NCI-H524 treated with DMSO at 0.1 percent for 48 hours (cell line): Measurements from ENCODE around the gene MGAT4C.
A peak's percentile ranks its signal among the peaks of the same experiment; 100 is the strongest.
"Not testable (repeated sequence)": the region's sequence is repeated elsewhere in the genome, so short reads cannot be mapped to it uniquely, and the experiment has no call there.

Source experiments
- DNase-seq: peaks from one replicate; lab custom pipeline; 2025; lab: John Stamatoyannopoulos, UW

Gene MGAT4C

DNA sequence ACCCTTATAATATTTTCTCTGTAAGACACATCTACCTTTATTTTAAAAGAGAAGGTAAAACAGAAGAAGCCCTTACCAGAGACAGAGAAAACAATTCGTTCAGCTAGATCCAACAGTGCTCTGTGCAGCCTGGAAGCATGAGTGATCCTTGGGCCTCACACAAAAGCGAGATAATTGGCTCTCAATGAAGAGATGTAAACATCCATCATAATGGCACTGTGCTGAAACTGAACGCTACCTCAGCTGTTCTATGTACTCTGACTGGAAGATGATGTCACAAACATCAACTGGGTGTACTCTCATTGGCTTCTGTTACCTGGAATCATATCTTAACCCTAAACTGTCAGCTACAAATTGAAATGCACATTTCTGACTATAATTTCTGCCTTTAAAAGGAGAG lies at the start of gene MGAT4C:
TSS of gene MGAT4C (minus strand) at position 229 of the 400 bp plus-strand sequence.
- DNase-seq = no peak

DNA sequence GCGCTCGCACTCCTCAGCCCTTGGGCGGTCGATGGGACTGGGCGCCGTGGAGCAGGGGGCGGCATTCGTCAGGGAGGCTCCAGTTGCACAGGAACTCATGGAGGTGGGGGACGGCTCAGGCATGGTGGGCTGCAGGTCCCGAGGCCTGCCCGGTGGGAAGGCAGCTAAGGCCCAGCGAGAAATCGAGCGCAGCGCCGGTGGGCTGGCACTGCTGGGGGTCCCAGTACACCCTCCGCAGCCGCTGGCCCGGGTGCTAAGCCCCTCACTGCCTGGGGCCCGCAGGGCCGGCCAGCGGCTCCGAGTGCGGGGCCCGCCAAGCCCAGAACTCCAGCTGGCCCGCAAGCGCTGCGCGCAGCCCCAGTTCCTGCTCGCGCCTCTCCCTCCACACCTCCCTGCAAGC lies 40.2 kb upstream of the MGAT4C start:
- not testable (repeated sequence) for DNase-seq

DNA sequence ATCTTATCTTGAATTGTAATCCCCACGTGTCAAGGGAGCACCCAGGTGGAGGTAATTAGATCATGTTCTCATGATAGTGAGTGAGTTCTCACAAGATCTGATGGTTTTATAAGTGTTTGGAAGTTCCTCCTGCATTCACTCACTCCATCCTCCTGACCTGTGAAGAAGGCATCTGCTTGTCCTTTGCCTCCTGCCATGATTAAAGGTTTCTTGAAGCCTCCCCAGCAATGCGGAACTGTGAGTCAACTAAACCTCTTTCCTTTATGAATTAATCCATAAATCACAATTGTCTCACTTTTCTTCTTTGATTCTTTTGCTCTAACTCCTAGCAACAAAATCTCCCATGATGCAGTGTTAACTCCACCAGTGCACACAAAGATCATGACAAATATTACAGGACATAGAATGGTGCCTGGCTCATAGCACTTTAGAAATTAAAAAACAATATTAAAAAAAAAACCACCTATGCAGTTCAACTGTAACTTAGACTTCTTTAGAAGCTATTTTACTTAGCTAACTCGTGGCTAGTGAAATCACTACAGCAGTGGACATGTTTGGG lies 37.6 kb upstream of the MGAT4C start:
- DNase-seq = no peak

DNA sequence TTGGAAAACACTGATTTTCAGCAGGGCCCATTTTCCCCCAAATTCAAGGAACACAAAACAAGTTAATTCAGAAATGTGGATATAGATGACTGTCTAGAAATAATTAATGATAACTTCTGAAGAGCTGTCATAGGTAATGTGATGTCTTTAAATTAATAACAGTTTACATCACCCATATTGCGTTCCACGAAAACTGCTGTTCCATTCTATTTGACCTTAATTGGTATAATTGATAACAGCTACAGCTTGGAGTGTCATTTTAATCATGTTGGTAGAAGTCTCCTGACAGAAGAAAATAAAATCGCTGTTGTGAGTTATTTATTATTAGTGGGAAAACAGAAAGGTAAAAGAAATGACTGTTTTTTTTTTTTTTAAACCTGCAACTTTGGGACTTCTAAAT lies 36.3 kb upstream of the MGAT4C start:
- DNase-seq = no peak

DNA sequence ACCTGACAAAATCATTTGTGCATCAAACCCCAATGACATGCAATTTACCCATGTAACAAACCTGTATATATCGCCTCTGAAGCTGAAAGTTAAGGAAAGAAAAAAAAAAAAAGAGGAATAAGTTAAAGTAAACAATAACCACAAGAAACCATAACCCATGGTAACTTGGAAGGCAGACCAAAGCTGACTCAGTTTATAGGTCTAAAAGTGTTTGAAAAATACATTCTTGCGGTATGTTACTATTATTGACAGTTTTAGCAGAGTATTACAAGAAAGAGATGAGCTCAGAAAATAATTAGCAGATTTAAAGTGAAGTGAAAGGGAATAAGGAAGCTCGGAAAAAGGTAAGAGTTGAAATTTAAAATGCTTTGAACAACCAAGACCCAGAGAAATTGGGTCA lies 34.4 kb upstream of the MGAT4C start:
- no peak for DNase-seq

DNA sequence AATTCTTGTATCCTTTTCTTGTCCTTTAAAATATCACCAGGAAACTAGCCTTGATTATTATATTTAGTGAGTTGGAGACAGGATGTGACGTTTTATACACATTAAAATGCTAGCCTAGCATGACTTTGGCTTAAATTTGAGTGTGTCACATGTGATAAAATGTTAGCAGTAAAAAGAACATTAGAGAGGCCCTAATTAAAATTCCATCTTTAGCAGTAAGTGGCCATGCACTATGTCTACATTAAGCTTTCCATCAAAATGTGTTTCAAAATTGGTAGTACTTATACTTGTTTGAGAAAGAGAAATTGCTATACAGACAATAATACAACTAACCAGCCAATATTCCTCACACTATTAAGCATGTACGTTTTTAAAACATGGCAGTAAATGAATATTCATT lies 29.9 kb upstream of the MGAT4C start:
- DNase-seq = no peak

DNA sequence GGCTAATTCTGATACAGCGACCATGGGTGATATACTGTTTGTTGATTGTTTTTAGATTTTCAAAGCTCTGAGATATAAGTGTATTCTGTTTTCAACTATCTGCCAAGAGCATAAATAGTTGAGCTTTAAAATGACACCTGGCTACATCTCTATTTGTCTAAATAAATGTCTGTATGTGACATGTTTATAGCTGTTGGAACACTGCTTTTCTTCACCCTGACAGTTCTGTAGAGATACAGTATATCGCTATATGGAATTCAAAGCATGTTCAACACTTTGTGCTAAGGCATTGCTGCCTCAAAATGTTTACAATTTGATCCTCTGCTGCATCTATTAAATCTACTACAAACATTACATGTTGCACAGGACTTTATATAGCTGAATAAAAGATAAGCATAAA lies 27.4 kb upstream of the MGAT4C start:
- no peak for DNase-seq

DNA sequence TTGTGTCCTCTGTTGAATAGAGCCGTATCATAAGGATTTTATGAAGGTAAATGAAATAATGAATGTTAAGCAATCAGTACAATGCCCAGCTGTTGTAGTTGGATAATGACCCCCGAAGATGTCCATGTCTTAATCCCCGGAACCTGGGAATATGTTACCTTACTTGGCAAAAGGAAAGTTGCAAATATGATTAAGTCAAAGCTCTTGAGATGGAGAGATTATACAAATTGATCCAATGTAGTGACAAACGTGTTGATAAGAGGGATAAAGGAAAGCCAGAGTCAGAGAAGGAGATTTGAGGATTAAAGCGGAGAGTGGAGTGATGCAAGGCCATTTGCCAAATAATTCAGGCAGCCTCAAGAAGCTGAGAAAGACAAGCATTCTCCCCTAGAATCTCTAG lies 19.2 kb upstream of the MGAT4C start:
- peak; percentile 97 for DNase-seq

DNA sequence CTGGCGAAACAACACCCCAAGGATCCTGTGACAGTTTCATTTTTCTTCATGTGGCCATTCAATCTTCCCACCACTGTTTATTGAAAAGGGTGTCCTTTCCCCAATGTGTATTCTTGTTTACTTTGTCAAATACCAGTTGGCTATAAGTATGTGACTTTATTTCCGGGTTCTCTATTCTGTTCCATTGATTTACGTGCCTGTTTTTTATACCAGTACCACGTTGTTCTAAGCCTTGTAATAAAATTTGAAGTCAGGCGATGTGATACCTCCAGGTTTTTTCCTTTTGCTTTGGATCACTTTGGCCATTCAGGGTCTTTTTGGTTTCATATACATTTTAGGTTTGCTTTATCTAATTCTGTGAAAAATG lies 9.1 kb upstream of the MGAT4C start:
- DNase-seq = no peak

DNA sequence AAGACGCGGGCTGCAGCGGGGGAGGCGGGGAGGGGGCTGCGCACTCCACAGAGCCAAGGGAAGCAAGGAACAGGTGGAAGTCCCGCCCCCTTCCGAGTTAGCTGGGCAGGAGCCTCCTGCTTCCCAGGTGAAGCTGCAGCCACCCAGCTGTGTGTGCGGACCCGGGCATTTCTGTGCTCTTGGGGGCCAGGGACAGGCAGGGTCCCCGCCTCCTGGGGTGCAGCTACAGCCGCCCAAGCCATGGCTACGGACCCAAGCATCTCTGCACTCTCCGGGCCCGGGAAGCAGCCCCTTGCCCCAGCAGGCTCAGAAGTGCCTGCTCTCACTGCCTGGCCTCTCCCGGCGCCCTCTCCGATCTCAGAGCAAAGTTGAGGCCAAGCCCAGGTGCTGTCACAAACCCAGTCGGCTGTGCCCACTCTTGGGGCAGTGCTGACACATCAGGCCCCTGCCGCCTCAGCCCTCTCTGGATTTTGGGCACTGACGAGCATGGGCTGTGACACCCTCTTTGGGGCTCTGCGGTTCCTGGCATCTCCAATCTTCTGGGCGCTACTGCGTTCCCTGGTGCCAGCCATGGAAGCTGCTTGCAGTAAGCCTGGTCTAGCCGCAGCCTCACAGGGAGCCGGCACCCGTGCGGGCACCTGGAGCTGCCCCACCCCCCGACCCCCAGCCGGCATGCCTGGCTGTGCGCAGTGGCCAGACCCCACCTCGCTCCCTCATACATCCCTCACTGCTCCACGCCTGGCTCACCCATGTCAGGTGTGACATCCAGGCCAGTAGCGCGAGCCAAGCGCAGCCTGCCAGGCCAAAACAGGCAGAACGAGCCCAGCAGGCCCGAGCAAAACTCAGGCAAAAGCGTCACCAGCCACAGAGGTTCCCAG lies 8.5 kb upstream of the MGAT4C start:
- no peak for DNase-seq

DNA sequence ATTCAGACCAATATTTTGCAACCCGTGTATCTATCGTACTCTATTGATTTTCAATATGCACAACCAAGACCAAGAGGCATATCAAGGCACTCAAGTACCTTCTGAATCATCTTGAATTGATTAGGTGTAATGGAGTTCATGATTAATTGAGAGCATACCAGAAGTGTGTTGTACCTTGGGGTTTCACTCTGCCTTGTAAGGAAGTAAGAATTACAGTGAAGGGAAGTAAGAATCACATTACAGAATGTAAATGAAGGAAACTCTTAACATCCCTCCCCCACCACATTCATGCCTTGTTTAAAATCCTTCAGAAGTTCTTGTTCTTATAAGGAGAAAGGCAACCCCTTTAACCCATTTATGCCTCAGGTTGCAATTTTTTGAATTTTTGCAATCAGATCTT lies 5.4 kb upstream of the MGAT4C start:
- DNase-seq = no peak

DNA sequence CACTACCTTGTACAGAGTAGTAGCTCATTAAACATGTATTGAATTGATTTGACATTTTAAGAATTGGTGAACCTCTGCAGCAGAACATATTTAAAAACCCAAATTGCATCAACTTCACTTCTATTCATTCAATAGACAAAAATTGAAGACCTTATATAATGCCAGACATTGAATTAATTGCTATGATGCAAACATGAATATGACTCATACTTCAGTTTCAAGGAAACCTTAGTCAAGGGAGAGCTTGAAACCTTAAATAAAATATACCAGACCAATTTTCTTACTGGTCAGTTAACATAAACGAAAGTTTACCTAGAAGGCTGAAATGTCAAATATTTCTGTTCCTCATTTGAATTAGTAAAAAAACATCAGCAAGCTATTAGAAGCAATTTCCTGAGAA lies 5.0 kb upstream of the MGAT4C start:
- DNase-seq = no peak

DNA sequence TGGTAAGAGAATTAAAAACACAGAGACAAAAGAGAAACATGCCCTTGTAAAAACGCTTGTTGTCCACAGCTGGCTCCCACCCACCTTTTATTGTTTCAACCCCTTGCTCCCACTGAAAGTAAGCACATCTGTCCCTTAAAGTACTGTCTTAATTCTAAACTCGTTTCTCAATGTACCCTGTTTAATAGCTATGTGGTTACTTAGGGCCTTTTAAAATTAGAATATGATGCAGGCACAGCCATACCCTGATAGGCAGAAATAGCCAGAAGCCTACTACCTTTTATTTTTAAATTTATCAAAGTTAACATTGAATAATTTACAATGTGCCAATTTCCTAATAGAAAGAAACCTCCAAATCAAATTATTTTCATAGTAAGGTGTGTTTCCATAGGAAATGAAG lies 4.0 kb upstream of the MGAT4C start:
- DNase-seq = no peak

DNA sequence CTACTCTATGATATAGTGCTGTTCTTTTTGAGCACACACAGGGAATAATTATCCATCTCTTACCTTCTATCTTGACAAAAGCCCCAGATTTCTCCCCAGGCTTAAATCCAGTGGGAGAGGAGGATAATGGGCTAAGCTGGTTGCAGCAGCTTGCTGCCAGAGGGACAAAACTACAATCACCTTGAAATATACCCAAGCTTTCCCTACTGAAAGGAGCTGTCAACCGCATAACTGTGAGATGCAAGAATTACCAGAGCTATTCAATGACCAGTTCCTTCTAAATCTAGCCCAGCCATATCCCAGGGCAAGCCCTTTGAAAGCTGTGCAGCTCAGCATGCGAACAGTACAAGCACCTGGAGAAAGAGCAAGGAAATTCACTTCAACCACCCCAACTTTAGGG lies 943 bp upstream of the MGAT4C start:
- DNase-seq = no peak

DNA sequence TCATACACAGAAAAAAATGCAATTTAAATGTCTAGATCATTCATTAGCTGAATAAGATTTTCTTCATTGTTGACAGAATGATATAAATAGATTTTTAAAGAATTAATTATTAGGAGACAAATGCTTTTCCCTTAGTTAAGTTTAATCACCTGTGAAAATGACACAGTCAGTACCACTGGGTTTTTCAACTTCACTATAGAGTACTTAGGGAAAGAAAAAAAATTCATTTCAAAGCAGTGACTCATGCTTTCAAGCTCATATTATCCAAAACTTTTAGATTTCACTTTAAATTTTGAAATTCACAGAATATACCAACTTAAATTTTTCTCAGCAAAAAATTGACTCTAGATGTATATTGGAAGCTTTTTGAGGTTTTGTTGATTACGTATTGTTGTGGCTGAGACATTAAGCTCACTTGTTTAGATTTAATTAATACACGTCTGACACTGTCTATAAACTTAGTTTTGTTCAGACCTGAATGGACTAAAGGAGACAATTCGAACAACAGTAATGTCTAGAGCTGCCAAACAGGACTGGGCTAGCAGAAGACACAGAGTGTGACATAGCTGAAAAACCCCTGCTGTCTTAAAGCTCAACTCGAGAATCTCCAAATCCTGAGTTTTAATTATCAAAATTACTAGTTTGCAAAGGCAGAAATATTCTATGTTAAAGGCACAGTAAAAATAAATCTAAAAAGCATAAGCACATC lies 1.6 kb downstream of the MGAT4C start:
- no peak for DNase-seq

DNA sequence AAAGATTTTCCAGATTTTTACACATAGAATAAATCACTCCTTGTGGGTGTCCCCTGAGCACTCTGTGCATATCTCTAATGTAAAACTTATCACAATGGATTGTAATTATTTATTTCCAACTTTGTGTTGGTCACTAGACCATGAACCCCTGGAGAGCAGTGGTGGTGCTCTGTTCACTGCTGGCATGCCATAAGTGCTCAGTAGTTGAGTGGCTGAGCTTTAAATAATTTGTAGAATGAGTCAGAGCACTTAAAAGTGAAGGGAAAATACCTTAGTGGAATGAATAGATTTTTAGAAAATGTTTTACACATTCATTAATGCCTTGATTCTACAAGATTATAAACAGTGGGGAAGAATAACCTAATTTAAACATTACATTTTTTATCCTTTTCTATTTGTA lies 6.3 kb downstream of the MGAT4C start:
- no peak for DNase-seq

DNA sequence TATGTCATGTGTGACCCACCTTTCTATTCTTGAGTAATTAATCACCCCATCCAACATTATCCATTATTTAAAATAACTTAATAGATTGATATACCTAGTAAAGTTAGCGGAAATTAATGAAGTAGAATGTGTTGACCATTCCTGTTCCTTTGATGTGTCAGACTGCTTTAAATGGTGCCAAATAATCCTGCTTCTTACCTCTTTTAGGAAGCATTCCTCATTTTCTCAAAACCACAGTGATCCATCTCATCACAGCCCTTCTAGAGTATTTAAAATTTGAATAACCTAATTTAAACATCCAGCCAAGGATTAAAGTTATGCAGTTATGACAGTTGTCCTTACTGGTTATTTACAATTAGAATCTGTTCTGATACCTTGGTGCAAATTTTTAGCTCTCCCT lies 6.9 kb downstream of the MGAT4C start:
- DNase-seq = no peak

DNA sequence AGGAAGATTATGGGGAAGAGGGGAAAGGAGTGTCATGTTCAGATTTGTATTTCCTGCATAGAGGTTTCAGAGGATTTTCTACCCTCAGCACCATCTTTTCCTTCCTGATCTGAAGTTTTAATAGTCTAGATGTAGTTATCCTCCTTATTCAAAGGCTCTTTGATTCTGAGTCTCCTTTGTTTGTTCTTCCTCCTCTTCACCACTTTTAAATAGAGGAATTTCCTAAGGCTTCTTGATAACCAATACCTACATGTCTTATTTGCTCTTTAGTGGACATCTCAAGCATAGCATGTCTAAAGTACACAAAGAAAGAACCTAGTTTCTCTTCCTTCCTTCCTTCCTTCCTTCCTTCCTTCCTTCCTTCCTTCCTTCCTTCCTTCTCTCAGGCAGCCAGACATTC lies 8.3 kb downstream of the MGAT4C start:
- DNase-seq = no peak

DNA sequence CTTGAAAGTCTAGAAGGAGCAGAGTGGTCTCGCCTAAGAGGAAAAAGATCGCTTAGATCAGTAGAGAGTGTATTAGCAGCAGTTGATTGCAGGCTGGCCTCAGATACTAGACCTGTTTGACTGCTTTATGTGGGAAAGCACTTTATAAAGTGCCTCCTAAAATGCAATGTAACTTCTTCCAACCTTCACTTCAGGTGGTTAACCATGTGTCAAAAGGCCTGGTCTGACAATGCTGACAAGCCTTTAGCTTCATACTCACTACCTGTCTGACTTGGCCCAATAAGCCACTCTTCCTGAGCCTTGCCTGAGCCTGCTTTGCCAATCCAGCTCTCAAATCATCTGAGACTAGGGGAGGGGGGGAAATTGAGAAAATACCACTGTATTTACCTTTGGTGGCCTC lies 14.6 kb downstream of the MGAT4C start:
- no peak for DNase-seq

DNA sequence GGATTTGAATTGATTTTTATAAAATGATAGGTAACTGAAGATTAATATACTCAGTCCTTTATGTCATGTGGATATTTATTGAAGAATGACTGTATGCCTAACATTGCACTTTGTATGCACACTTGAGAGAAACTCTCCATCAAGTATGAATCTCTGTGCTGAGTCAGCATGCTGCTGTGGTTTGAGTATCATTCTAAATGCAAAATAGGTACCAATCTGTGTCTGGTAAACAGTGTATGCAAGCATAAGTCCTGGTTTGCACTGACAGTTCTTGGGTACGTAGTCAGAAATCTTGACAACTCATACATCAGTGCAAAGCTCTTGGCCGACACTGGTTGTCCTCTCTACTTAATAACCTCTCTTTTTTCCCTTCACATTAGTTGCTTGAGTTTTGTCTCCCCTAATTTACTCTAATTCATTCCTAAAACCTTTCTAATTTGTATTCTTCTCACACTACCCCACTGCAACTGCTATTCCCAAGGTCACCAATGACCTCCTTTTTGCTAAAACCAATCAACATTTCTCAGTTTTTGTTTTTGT lies 21.8 kb downstream of the MGAT4C start:
- DNase-seq = no peak

DNA sequence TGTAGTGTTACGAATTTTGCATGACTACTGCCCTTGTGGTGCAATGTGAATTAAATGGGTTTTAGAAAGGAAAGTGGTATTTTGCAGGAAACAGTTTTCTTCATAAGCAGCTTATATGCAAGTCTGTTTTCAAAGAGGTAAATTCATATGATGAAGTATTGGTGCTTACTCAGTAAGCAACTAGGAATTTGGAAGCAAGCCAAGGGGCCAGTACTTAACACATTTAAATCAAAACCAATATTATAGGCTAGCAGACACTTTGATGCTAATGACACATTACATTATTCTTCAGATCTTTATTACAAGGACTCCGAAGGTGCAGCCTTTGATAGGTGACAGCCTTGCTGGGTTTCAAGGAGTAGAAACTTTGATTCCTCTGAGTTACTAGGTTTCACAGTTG lies 23.1 kb downstream of the MGAT4C start:
- no peak for DNase-seq

DNA sequence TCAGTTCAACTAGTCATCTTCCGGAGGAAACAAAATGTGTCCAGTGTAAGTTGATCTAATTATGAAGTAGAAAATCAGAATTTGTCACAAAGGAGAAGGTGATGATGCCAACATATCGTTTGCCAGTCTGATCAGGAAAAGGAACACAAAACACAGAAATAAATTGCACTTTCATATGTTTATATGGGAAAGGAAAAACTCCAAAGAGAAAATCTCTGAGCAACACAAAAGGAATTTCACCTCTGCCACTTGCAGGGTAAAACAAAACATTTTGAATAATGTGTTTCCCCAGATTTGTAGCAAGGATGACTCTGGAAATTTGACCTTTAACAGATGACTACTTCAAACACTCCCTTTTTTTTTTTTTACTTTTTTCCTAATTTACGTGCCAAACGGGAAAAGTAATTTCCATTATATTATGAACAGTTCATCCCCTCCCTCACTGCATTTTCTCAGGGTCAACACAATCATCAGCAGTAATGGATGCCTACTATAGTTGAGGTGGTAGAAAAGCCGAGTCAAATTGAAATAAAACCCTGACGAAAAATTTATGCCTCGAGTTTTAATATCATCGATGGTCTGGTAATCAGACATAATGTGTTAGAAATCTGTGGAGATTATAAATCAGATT lies 25.6 kb downstream of the MGAT4C start:
- DNase-seq = no peak

DNA sequence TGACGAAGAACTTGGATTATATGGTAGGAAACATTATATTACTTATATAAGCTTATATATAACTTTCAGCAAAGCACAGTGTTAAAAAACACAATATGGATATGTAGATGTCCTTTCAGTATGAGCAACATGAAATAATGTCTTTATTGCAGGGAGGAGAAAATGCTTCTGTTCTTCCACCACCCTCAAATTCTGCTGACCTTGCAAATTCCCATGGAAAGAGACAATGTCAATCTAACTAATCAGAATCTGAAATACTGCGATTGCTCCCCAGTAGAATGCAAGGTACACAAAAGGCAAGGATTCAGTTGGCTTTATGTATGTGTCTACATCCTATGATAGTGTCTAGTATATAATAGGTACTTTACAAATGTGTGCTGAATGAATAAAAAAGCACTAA lies 26.4 kb downstream of the MGAT4C start:
- DNase-seq = no peak
